ENCODE data around the gene PDE6G. TPM values are rescaled to one million over a fixed set of nuclear protein-coding genes. Genes with fewer than 3 reads are reported as not detected.

PDE6G gene
- total RNA-seq, 3 donors from 2014 or later = 1.9 TPM; not detected in 2

- Histone ChIP-seq H3K9me3 (no peaks in the 10 kb centered on the region), H3K4me1 (no peaks in the 10 kb centered on the region), H3K27me3 (no peaks in the 10 kb centered on the region), H3K36me3 (no peaks in the 10 kb centered on the region), H3K27ac (no peak overlapping the region), H3K4me3 (no peak overlapping the region)
- TF ChIP-seq CTCF (IDR thresholded peaks at IDR 0.05) = no peak
- intact Hi-C loops (cut with DNase I; ENCODE audit: low total_unique reads) = loop anchor here (10.0 kb wide), 1 partner anchor 335 kb away; no protein-coding TSS in a partner anchor
- no peak for DNase-seq (ENCODE audit: low spot score in 2 of 2)
These were observed 46.6 kb downstream of the PDE6G start for GRCh38 chr17:81609541-81610311.

GRCh38 chr17:81608605-81609004 is 47.7 kb downstream of the PDE6G start:
- Histone ChIP-seq H3K36me3 (no peaks in the 10 kb centered on the region), H3K4me1 (no peaks in the 10 kb centered on the region), H3K27ac (no peak overlapping the region), H3K27me3 (no peaks in the 10 kb centered on the region), H3K9me3 (no peaks in the 10 kb centered on the region), H3K4me3 (no peak overlapping the region)
- TF ChIP-seq POLR2AphosphoS5 (IDR thresholded peaks at IDR 0.05) = no peak
- TF ChIP-seq POLR2A (IDR thresholded peaks at IDR 0.05) = no peak
- TF ChIP-seq CTCF (IDR thresholded peaks at IDR 0.05) = no peak
- intact Hi-C loops (cut with DNase I; ENCODE audit: low total_unique reads) = loop anchor here (10.0 kb wide), 1 partner anchor 334 kb away; no protein-coding TSS in a partner anchor
- DNase-seq (ENCODE audit: low spot score in 2 of 2) = no peak

- no peak for TF ChIP-seq CTCF (IDR thresholded peaks at IDR 0.05)
- no peak for TF ChIP-seq POLR2AphosphoS5 (IDR thresholded peaks at IDR 0.05)
- no peak for TF ChIP-seq POLR2A (IDR thresholded peaks at IDR 0.05)
- H3K36me3 ChIP-seq = no peaks in the 10 kb centered on the region
- intact Hi-C loops (cut with DNase I; ENCODE audit: low total_unique reads) = loop anchor here (10.0 kb wide), 1 partner anchor 333 kb away; no protein-coding TSS in a partner anchor
These were observed 48.3 kb downstream of the PDE6G start for GRCh38 chr17:81608082-81608481.

GRCh38 chr17:81607431-81607830 is 48.9 kb downstream of the PDE6G start:
- Histone ChIP-seq H3K9me3 (no peaks in the 10 kb centered on the region), H3K4me1 (no peaks in the 10 kb centered on the region), H3K4me3 (no peak overlapping the region), H3K27me3 (no peaks in the 10 kb centered on the region), H3K27ac (no peak overlapping the region), H3K36me3 (no peaks in the 10 kb centered on the region)
- no peak for DNase-seq (ENCODE audit: low spot score in 2 of 2)
- no peak for TF ChIP-seq CTCF (IDR thresholded peaks at IDR 0.05)
- TF ChIP-seq POLR2A (IDR thresholded peaks at IDR 0.05) = no peak
- TF ChIP-seq POLR2AphosphoS5 (IDR thresholded peaks at IDR 0.05) = no peak
- intact Hi-C loops (cut with DNase I; ENCODE audit: low total_unique reads) = loop anchor here (10.0 kb wide), 1 partner anchor 333 kb away; no protein-coding TSS in a partner anchor

More at GRCh38 chr17:81608082-81608481, 48.3 kb downstream of the PDE6G start:
- H3K4me3 ChIP-seq = no peak overlapping the region
- H3K9me3 ChIP-seq = no peaks in the 10 kb centered on the region
- no peaks in the 10 kb centered on the region for H3K4me1 ChIP-seq
- DNase-seq (ENCODE audit: low spot score in 2 of 2) = no peak
- H3K27me3 ChIP-seq = no peaks in the 10 kb centered on the region
- H3K27ac ChIP-seq = no peak overlapping the region

- Histone ChIP-seq H3K4me1 (no peaks in the 10 kb centered on the region), H3K27ac (no peak overlapping the region), H3K9me3 (no peaks in the 10 kb centered on the region), H3K36me3 (no peaks in the 10 kb centered on the region), H3K4me3 (no peak overlapping the region), H3K27me3 (no peaks in the 10 kb centered on the region)
- intact Hi-C loops (cut with DNase I; ENCODE audit: low total_unique reads) = loop anchor here (10.0 kb wide), 1 partner anchor 329 kb away; no protein-coding TSS in a partner anchor
- TF ChIP-seq CTCF (IDR thresholded peaks at IDR 0.05) = no peak
- DNase-seq (ENCODE audit: low spot score in 2 of 2) = no peak
These were observed 52.3 kb downstream of the PDE6G start for GRCh38 chr17:81603846-81604610.

Data from breast epithelium (tissue), 4 donors.